Esophagus muscularis mucosa (tissue), 4 donors: Measurements from ENCODE around the gene QSOX2.

ENCODE experiments used
- CTCF ChIP-seq, 3 experiments: fragments of 200-600 bp in 2 of 3; fragments of 450-650 bp in 1 of 3; sonication (generic) in 2 of 3; IDR thresholded peaks; one replicate each; pipeline ENCODE4 v1.5.1; 2017 to 2019; ENCODE audit warnings: antibody characterized with exemption in 3 of 3, mild to moderate bottlenecking in 2 of 3, moderate library complexity in 1 of 3
- EP300 ChIP-seq: sonication (generic); formaldehyde crosslinking; IDR thresholded peaks from one replicate; pipeline ENCODE4 v1.6.1; 2017; ENCODE audit warnings: antibody characterized with exemption
- POLR2A ChIP-seq: fragments of 450-650 bp; IDR thresholded peaks from one replicate; pipeline ENCODE4 v1.6.1; 2017; ENCODE audit warnings: antibody characterized with exemption, moderate library complexity, mild to moderate bottlenecking, low read depth

GRCh38 chr9:136281421-136282271 is 36.0 kb upstream of the QSOX2 start:
- TF ChIP-seq EP300 (no peak), CTCF (IDR thresholded peaks at IDR 0.05) (no peak), POLR2A (no peak)
